KOPT-K1 (cell line): ENCODE data around the gene LSS.

Experiments used
- H3K27ac ChIP-seq: fragments of 200-600 bp; sonication (generic); 2 replicates; pipeline ENCODE4 v1.5.1; 2016; ENCODE audit warnings: antibody characterized with exemption, mild to moderate bottlenecking, low read depth, low read length; ENCODE audit not compliant: poor library complexity, severe bottlenecking
- H3K36me3 ChIP-seq: fragments of 200-600 bp; sonication (generic); 2 replicates; pipeline ENCODE4 v1.5.1; 2017; ENCODE audit warnings: antibody characterized with exemption, mild to moderate bottlenecking, low read length, moderate library complexity; ENCODE audit not compliant: insufficient read depth
- H3K9me3 ChIP-seq: fragments of 200-600 bp; sonication (generic); 2 replicates; pipeline ENCODE4 v1.5.1; 2017; ENCODE audit warnings: antibody characterized with exemption, low read length, mild to moderate bottlenecking; ENCODE audit not compliant: insufficient read depth, poor library complexity, severe bottlenecking

The LSS gene

DNA sequence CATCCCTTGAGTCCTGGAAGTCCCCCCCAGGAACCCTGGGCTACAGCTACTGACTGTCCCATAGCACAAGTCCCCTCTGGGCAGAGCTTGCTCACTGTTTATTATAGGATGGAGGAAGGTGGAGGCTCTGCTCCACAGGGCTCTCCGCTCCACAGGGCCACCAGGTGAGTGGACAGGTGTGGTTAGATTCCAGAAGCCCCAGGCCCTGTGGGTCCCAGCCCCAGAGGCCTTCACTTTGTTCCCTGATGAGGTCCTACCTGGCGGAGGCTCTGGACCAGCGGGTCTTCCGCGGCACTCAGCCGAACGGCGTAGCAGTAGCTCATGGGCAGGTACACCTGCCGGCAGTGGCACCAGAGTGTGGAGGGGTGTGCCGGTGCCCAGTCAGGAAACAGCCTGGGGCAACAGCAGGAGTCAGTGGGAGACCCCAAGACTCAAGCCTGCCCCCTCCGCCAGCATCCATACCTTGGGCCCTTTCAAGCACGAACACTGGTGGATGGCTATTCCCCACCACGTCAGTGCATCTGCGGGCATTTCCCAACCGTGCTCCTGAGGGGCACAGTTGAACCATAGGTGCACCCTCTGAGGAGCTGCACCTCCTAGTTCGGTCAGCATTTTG lies 12.3 kb downstream of the LSS start:
- Histone ChIP-seq H3K27ac (no peak overlapping the region), H3K36me3 (peaks cover 79% of the 10 kb centered on the region), H3K9me3 (no peaks in the 10 kb centered on the region)

DNA sequence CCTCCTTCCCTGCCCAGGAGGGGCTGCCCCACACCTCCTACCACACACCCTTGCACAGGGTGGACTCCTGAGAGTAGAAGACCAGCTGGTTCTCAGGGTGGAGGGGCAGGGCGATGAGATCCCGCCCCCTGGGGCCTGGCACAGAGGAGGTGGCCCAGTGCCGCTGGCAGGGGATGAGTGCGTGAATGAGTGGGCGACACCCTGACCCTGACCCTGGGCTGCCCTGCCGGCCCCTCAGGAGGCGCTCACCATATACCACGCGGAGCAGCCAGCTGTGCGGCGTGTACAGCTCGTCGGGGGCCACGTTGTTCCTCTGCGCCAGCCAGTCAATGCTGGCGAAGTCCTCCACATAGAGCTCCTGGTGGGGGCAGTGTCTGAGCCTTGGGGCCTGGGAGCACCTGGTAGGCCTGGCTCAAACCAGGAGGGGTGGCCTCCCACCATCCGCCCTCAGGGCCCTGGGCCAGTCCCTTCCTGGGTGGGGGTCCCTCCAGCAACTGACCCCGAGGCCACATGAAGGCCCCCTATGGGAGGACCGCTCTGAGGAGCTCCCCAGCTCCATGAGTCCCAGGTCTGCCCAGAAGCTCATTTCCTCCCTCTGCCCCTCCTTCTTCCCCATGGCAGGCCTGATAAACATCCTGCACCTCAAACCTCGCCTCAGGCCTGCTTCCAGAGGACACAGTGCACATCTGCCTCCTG lies 13.0 kb downstream of the LSS start:
- peaks cover 77% of the 10 kb centered on the region for H3K36me3 ChIP-seq
- no peak overlapping the region for H3K27ac ChIP-seq

GRCh38 chr21:46214478-46215340 lies 13.9 kb downstream of the LSS start:
- peaks cover 74% of the 10 kb centered on the region for H3K36me3 ChIP-seq
- no peak overlapping the region for H3K27ac ChIP-seq
- no peaks in the 10 kb centered on the region for H3K9me3 ChIP-seq

More for the DNA sequence above, 13.0 kb downstream of the LSS start:
- H3K9me3 ChIP-seq: no peaks in the 10 kb centered on the region

DNA sequence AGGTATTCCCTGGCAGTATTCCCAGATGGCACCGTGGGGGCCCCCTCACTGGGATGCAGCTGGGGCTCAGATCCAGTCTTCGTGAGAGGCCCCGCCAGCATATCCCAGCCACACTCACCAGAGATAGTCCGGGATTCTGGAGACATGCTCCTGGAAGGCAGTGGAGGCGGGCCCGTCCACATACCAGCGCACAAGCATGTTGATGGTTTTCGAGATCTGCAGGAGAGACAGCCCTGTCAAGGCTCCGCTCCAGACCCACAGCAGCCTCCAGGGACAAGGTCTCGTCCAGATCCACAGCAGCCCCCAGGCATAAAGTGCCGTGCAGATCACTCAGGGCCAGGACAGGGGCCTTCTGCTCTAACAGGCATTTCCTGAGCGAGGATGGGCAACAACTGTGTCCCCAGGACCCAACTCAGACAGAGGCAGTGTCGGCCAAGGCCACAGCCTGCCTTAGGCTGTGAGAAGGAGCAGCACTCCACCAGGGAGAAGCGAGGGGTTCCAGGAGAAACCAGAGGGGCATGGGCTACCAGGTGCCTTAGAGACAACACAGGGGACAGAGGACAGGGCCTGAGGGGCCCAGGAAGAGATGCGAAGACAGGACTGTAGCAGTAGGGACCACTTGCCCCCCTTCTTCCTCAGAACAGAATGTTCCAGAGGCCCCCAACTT lies 14.8 kb downstream of the LSS start:
- Histone ChIP-seq H3K36me3 (peaks cover 74% of the 10 kb centered on the region), H3K27ac (no peak overlapping the region), H3K9me3 (no peaks in the 10 kb centered on the region)

GRCh38 chr21:46212721-46213484 lies 15.7 kb downstream of the LSS start:
- H3K27ac ChIP-seq: no peak overlapping the region
- no peaks in the 10 kb centered on the region for H3K9me3 ChIP-seq
- peaks cover 80% of the 10 kb centered on the region for H3K36me3 ChIP-seq

GRCh38 chr21:46211786-46212720 lies 16.5 kb downstream of the LSS start:
- H3K27ac ChIP-seq: no peak overlapping the region
- H3K9me3 ChIP-seq: no peaks in the 10 kb centered on the region
- H3K36me3 ChIP-seq: peaks cover 88% of the 10 kb centered on the region

- Histone ChIP-seq H3K9me3 (no peaks in the 10 kb centered on the region), H3K36me3 (peaks cover 88% of the 10 kb centered on the region), H3K27ac (no peak overlapping the region)
Measured at GRCh38 chr21:46211376-46211775, 17.2 kb downstream of the LSS start.

DNA sequence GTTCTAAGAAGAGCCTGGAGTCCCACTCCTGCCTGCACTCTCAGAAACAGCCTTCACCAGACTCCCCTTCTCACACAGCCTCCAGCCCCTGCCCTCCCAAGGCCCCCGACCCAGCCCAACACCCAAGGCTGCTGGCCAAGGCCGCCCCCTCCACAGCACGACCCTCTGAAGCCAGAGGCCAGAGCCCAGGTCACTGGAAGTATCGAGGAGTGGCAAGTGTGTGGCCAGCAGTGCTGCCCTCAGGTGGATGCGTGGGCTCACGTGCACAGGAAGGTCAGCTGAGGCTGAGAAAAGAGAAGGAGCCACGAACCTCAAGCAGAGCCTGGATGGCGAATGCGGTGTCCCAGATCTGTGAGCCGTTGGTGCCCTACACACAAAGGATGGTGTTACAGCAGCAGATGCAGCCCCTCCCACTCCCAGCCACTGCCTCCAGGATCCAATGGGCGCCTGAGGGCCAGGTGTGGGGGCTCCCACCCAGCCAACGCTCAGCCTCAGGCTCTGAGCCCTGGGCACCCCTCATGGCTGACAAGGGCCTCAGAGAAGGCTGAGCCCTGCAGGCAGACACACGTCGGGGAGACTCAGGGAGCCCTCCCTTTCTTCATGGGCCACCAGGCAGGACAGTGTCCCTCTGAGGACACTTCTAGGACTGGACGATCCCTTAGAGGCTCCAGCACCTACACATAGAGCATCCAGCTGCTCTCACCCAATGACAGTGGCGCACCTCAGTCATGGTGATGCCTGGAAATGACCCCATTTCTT lies 18.0 kb downstream of the LSS start:
- Histone ChIP-seq H3K9me3 (no peaks in the 10 kb centered on the region), H3K36me3 (peaks cover 88% of the 10 kb centered on the region), H3K27ac (no peak overlapping the region)

DNA sequence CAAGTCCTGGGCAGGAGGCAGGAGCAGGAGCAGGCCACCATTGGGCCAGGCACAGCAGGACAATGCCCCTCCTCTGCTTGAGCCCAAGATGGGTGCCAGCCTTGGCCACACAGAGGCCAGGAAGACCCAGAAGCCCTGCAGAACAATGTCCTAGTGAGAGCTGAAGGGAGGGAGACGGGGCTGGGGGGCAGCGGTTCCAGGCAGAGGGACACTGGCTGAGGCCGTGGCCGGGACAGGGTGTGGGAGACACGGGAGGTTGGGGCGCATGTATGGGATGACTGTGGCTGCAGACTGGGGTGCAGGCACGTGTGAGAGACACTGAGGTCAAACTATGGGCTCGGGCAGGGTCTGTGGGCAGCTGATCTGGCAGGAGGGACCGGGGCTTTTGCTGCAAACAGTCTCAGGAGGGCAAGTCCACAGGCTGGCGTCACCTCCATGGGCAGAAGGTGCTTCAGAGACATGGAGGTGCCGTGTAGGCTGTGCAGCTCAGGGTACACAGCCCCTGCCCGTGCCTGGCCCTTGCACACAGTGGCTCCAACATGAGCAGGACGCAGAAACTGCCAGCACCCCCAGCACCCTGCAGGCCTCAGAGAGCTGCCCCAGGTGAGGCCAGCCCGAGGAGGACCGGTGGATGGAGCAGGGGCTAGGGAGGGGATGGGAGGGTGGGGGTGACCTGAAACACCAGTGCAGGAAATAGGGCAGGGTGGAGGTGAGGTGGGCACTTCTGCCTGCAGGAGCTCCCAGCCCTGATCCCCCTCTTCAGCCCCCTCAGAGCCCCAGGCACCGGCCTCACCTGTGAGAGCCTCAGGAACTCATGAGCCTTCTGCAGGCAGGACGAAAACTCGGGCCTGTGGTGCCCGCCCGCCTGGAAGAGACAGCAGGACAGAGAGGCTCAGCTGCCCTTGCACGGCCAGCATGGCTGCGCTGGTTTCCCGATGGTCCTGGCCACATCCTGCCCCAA lies 19.5 kb downstream of the LSS start:
- H3K36me3 ChIP-seq: peaks cover 94% of the 10 kb centered on the region
- H3K27ac ChIP-seq: no peak overlapping the region
- H3K9me3 ChIP-seq: no peaks in the 10 kb centered on the region

DNA sequence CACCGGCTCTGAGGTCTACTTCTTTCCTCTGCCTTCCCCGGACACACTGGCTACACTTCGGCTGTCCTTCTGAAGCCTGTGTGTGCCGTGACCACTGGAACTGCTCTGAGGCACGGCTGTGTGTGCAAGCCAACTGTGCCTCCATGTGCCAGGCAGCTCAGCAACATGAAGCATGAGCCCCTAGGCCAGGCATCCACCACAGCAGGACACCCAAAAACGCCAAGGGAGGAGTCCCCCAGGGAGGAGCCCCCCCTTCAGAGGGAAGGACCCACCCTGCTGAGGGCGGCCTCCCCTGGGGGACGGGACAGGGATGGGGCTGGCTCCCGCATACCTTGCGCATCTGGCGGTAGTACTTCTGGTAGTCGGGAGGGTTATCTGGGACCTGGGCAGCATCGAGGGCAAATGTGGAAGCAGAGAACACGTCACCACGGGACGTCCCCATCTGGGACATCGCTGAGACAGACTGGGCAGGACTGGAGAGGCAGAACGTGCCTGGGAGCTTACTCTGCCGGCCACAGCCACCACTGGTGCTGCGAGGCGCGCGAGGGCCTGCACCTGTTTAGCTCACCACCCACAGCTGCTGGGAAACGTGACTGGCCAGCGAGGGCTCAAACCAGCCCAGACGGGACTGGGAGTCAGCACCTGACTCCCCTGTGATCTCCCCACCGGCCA lies 20.5 kb downstream of the LSS start:
- H3K9me3 ChIP-seq: no peaks in the 10 kb centered on the region
- no peak overlapping the region for H3K27ac ChIP-seq
- peaks cover 94% of the 10 kb centered on the region for H3K36me3 ChIP-seq

DNA sequence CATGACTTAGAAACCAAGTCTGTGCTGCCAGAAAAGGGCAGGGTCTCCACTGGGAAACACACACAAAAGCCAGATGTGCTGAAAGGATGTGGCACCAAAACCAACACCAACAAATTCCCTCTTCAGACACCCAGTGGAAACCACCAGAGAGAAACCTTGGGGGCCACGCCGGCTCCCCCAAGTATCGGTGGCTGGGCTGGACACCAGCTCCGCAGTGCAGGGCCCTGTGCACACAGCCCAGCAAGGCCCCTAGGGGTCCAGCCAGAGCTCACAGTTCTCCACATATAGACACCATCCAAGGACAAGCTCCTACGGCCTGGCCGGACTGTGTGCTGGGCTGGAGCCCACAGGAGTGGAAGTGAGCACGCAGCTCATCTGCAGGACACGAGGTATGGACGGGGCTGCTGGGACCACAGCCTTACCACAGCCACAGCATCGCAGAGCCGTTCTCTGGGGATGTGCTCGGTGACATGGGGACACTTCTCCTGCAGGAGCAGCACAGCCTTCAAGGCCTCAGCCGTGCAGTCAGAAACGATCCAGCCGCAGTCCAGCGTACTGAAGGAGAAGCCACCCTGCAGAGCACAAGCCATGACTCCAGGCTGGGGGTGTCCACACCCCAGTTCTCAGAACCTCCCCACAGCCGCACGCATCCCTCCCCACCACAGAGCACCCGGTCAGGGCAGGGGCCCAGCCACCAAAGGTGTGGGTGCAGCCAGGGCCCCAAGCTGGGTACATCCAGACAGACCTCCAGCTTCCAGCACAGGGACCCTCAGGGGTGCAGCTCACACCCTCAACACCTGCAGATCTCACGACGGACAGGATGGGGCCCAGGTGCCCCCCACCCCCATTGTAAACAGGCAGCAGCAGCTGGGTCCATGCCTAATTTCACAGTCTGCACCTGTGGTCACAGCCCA lies 21.3 kb downstream of the LSS start:
- Histone ChIP-seq H3K9me3 (no peaks in the 10 kb centered on the region), H3K36me3 (peaks cover 92% of the 10 kb centered on the region), H3K27ac (no peak overlapping the region)
